NCI-H526 treated with DMSO at 0.1 percent for 48 hours (cell line): Measurements from ENCODE around the gene MPRIP.
"Not testable (repeated sequence)": the region's sequence is repeated elsewhere in the genome, so short reads cannot be mapped to it uniquely, and the experiment has no call there.

Experiments used
- DNase-seq: peaks from one replicate; lab custom pipeline; 2025; lab: John Stamatoyannopoulos, UW

MPRIP gene

DNA sequence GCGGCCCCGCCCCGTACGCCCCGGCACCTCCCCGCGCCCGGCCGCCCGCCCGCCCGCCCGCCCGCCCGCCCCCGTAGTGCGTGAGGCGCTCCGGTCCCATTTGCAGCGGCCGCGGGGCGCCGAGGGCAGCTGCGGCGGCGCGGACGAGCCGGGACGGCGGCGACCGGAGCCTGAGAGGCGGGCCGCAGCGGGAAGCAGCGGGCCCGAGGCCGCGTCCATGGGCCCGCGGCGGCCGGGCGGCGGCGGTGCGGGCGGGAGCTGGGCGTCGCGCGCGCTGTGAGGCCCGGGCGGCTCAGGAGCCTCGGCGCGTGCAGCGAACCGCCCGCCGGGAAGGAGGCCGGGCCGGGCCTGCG, at the start of gene MPRIP:
TSS of gene MPRIP (plus strand) at position 74 of the 353 bp plus-strand sequence. CDS start 392 bp downstream, outside the sequence.
- no peak for DNase-seq

DNA sequence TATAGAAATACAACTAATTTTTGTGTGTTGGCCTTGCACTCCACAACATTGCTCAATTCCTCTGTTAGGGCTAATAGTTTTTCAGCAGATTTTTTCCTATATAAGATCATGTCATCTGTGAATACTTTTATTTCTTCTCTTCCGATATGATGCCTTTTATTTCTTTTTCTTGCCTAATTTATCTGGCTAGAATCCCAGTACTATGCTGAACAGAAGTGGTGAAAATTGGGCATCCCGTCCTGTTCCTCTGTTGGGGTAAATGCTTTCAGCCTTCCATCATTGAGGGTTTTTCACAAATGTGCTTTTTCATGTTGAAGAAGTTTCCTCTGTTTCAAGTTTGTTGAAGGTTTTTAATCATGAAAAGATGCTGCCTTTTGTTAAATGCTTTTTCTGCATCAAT, 47.6 kb upstream of the MPRIP start:
- DNase-seq = no peak

GRCh38 chr17:16995930-16996329, 46.3 kb upstream of the MPRIP start:
- no peak for DNase-seq

GRCh38 chr17:16996726-16997125, 45.5 kb upstream of the MPRIP start:
- DNase-seq = not testable (repeated sequence)

DNA sequence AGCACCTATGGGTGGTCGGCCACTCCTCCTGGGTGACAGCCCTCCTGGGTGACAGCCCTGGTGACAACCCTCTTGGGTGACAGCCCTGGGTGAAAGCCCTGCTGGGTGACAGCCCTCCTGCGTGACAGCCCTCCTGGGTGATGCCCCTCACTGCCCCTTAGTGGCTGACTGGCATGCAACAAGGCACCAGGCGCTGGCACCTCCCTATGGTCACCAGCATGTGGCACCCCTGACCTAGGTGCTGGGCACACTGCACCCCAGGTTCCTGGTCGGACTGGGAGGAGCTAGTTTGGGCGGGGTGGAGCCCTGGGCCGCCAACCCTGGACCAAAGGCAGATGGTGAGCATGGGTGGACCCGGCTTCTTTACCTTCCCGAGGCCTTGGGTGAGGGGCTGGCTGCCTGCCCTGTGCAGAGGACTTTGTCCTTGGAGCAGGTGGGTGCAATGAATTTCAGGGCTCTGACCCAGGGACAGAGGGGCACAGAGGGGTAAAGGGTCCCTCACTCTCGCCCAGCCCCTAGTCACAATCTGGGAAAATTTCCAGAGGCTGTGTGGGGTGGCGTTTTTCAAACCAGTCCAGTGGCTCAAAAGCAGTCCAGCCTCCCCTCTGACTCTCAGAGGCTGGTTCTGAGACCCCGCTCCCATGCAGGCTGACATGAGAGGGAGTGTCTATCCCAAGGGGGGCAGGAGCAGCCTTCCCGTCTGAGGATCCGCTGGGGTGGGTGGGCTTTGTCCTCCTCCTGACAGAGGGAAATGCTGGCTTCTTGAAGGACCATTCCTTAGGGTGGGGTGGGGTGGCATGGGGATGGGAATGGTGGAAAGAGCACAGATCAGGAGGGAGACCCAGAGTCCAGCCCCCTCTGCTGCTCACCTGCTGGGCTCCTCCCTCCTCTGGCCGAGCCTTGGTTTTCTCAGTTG, 44.5 kb upstream of the MPRIP start:
- no peak for DNase-seq

GRCh38 chr17:16999931-17000625, 42.2 kb upstream of the MPRIP start:
- DNase-seq = no peak

- DNase-seq = no peak
Measured at GRCh38 chr17:17001076-17001777, 41.0 kb upstream of the MPRIP start.

GRCh38 chr17:17001874-17002520, 40.3 kb upstream of the MPRIP start:
- peak; percentile 9 for DNase-seq

DNA sequence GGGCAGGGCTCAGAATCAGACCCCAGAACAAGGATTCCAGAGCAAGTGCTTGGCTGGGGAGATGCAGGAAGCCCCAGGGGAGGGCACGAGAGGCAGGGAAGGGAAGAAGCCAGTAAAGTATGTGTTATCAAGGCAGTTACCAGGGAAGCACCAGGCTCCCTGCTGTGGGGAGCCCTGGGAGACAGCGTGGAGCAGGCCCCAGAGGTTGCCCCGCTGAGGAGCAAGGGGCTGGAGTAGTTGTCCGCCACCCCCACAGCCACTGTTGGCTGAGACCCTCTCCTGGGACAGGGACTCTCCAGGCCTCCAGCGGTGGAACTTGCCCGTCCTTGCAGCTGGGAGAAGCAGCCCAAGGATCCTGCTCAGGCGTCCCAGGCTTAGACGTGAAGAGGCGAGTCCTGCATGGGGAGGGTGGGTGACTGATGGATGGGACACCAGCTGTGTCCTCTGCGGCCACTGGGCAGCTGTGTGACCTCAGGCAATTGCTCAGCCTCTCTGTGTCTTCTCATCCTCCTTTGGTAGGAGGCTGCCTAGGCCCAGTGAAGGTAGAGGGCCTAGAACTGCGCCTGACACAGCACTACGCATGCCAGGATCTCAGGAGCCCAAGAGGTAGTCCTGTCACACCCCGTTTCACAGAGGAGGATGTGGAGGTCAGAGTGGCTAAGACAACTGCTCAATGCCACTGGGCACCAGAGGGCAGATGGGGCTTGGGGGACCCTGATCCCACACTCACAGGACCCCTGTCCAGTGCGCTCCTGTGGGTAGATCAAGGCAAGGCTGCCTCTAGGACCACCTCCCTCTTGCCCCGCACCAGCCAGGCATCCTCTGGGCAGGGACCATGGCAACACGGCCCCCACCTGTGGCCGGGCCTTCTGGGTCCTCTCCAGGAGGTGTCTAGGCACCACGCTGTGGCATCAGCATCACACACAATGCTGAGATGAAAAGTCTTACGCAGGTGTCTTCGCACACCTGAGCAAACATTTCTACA, 39.2 kb upstream of the MPRIP start:
- DNase-seq = not testable (repeated sequence)

DNA sequence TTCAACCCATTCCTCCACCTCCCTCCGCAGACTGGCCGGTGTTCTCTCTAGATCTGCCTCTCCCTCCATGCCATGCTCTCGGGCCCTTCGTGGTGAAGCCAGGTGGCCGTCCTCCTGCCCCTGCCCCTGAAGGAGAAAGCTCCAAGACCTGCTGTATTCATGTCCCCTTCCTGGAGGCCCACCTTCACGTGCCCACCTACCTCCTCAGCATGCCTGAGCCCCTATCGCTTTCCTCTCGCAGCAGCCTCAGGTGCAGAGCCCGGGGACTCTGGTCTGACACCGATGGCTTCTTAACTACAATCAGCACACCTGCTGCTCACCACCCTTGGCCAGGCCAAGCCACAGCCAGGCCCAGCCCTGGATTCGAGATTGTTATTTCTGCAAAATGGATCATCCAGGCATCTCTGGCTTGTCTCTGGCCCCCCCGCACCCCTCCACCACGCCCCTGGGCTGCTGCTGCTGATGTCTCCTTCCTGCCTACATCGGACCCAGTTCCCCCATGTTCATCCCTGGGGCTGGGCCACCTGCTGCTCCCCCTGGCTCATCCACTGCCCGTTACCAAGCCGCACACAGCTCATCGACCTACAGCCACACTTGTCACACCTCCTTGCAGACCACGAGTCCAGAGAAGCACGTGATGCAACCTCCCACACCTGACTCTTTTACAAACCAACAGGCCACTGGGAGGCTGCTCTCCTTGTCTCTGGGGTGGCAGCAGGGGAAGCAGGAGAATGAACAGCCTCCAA, 37.8 kb upstream of the MPRIP start:
- no peak for DNase-seq

DNA sequence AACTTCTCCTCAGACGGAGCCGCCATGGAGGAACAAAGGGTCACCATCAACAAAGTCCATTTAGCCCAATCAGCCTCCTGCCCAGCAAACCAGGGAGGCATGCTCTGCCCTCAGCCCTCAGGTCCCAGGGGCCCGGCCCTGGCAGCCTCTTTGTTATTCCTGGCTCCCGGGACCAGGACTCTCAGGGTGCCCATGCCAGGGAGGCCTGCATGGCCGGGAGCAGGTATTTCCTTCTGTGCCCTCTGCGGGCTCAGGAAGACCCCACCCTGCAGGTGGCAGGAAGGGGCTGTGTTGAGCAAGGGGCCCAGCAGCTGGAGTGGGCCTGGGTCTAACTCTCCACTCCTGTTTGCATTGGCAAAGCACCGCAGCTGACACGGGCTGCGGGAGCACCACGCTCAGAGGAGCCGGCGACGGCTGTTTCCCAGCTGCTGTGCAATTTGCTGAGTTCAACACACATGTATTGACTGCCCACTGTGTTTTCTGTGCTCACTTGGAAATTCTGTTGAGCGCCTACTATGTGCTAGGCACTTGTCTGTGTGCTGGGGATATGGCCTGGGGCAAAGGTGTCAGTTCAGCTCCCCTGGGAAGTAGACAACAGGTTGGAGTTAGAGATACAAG, 37.2 kb upstream of the MPRIP start:
- not testable (repeated sequence) for DNase-seq

DNA sequence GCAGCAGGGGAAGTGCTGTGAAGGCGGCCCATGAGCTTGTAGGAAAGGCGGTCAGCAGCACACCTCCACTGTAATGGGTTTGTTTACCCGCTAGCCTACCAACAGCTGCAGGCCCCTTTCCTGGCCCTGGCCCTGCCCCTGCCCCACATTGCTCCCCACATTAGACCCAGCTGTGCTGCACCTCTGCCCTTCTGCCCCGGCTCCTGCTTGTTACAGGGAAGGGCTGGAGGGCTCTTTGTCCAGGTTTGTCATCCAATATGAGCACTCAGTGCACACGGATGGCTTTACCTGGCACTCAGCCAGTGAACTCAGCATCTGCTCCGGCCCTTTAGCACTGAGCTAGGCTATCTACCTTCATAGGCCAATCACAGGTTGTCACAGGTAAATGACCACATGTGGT, 34.4 kb upstream of the MPRIP start:
- not testable (repeated sequence) for DNase-seq

GRCh38 chr17:17008621-17009397, 33.4 kb upstream of the MPRIP start:
- DNase-seq = not testable (repeated sequence)

- DNase-seq = not testable (repeated sequence)
Measured at GRCh38 chr17:17009972-17010371, 32.3 kb upstream of the MPRIP start.

GRCh38 chr17:17010545-17011034, 31.7 kb upstream of the MPRIP start:
- not testable (repeated sequence) for DNase-seq

GRCh38 chr17:17011043-17011907, 31.0 kb upstream of the MPRIP start:
- not testable (repeated sequence) for DNase-seq
